ENCODE data around the gene SPATA19. TPM values are rescaled to one million over a fixed set of nuclear protein-coding genes. Genes with fewer than 3 reads are reported as not detected.

Gene SPATA19
- total RNA-seq, 4 donors from 2014 or later = not detected

DNA sequence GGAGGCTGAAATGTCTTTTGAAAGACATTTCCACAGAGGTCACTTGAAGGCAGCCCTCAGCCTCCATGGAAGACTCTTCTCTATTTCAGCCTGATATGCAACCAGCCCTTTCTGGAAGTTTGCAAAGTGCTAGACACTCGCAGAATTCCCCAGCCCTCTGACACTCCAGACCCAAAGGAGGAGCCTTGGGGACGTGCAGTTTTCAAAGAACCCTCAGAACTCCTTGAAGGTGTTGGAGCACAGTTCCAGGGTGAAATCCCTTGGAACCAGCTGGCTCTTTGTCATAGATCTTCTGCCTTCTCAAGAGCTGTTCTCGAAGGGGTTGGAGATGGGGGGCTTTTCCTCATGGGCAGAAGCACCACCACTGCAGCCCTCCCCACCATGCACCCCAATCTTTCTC, 19.6 kb downstream of the SPATA19 start:
- TF ChIP-seq, protein P1, sequence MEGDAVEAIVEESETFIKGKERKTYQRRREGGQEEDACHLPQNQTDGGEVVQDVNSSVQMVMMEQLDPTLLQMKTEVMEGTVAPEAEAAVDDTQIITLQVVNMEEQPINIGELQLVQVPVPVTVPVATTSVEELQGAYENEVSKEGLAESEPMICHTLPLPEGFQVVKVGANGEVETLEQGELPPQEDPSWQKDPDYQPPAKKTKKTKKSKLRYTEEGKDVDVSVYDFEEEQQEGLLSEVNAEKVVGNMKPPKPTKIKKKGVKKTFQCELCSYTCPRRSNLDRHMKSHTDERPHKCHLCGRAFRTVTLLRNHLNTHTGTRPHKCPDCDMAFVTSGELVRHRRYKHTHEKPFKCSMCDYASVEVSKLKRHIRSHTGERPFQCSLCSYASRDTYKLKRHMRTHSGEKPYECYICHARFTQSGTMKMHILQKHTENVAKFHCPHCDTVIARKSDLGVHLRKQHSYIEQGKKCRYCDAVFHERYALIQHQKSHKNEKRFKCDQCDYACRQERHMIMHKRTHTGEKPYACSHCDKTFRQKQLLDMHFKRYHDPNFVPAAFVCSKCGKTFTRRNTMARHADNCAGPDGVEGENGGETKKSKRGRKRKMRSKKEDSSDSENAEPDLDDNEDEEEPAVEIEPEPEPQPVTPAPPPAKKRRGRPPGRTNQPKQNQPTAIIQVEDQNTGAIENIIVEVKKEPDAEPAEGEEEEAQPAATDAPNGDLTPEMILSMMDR (IDR thresholded peaks at IDR 0.05) = no peak
- no peak for TF ChIP-seq POLR2A (IDR thresholded peaks at IDR 0.05)
- Histone ChIP-seq H3K4me3 (no peak overlapping the region), H3K36me3 (no peaks in the 10 kb centered on the region), H3K27ac (no peak overlapping the region), H3K9me3 (no peaks in the 10 kb centered on the region), H3K4me1 (no peaks in the 10 kb centered on the region), H3K27me3 (no peaks in the 10 kb centered on the region)
- DNase-seq = no peak

DNA sequence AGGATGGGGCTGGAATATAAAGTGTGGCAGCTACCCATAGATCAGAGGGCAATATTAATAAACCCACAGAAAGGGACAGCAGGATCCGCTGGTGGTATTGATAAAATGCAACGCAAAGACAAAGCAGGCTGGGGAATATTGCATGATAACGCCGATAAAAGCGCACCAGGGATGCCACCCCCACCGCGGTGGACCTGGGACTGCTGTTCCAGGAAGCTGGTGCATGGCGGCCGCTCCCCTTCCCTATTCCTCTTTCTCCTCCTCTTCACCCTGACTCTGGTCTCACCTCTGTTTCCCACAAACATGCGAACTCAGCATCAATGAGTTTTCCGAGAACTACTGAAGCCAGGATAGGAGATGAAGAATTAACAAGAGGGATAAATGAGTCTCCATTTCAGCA, 20.2 kb downstream of the SPATA19 start:
- no peak for TF ChIP-seq POLR2A (IDR thresholded peaks at IDR 0.05)
- TF ChIP-seq, protein P1 (IDR thresholded peaks at IDR 0.05) = no peak
- Histone ChIP-seq H3K4me1 (no peaks in the 10 kb centered on the region), H3K4me3 (no peak overlapping the region), H3K27me3 (no peaks in the 10 kb centered on the region), H3K27ac (no peak overlapping the region), H3K9me3 (no peaks in the 10 kb centered on the region), H3K36me3 (no peaks in the 10 kb centered on the region)
- DNase-seq = no peak

DNA sequence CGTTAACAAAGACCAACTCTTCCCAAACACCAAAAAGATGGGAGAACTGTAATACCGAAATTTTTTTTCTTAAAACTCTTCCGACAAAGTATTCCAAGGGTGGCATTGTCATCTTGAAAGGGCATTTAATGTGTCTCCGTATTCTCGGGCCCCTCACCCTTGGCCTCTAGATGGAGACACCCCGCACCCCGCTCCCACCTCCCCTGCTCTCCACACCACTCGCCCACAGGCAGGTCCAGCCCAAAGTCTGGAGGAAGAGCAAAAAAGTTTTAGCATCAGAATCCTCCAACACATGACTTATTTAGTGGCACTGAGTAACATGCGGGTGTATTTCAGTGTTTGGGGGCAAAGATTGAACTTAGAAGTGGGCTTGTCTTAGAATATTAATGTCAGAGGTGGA, 20.7 kb downstream of the SPATA19 start:
- no peaks in the 10 kb centered on the region for H3K4me1 ChIP-seq
- no peaks in the 10 kb centered on the region for H3K9me3 ChIP-seq
- no peak for DNase-seq
- no peaks in the 10 kb centered on the region for H3K27me3 ChIP-seq
- no peak overlapping the region for H3K27ac ChIP-seq
- TF ChIP-seq, protein P1 (IDR thresholded peaks at IDR 0.05) = no peak
- TF ChIP-seq POLR2A (IDR thresholded peaks at IDR 0.05) = no peak
- no peak overlapping the region for H3K4me3 ChIP-seq
- H3K36me3 ChIP-seq = no peaks in the 10 kb centered on the region

DNA sequence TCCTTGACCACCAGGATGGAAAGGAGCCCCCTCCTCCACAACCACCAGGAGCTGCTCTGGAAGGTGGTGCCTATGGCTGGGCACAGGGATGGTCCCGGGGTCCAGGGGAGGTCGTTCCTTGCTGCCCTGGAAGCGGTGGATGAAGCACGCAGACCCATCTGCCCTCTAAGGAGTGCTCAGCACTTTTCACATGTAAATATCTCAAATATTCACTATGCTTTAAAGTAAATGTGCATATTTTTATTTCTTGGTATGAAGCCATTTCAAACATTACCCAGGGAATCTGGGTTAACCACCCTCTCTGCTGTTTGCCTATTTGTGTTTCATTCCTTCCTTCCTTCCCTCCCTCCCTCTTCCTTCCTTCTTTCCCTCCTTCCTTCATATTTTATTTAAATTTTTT, 21.7 kb downstream of the SPATA19 start:
- no peak overlapping the region for H3K27ac ChIP-seq
- H3K36me3 ChIP-seq = no peaks in the 10 kb centered on the region
- H3K4me3 ChIP-seq = no peak overlapping the region
- DNase-seq = no peak
- H3K9me3 ChIP-seq = no peaks in the 10 kb centered on the region
- no peaks in the 10 kb centered on the region for H3K27me3 ChIP-seq
- H3K4me1 ChIP-seq = no peaks in the 10 kb centered on the region
- TF ChIP-seq, protein P1 (IDR thresholded peaks at IDR 0.05) = no peak
- TF ChIP-seq POLR2A (IDR thresholded peaks at IDR 0.05) = no peak

DNA sequence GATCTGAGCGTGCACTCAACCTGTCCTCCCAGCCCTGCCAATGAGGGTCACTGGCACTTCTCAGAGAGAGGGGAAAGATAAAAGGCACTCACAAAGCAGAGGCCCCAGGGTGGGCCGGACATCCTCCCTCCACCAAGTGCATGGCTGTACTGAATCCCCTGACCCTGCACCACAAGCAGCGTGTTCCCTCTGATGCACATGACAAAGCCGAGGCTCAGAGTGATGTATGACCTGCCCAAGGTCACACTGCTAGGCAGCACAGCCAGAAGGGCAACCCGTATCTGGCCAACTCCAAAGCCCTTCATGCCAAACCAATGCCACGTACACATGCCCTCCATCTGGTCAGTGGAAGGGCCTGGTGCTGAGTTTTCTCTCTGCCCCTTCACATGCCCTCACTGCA, 22.1 kb downstream of the SPATA19 start:
- H3K36me3 ChIP-seq = no peaks in the 10 kb centered on the region
- no peaks in the 10 kb centered on the region for H3K4me1 ChIP-seq
- H3K9me3 ChIP-seq = no peaks in the 10 kb centered on the region
- H3K27me3 ChIP-seq = no peaks in the 10 kb centered on the region
- no peak overlapping the region for H3K27ac ChIP-seq
- TF ChIP-seq POLR2A (IDR thresholded peaks at IDR 0.05) = no peak
- TF ChIP-seq, protein P1 (IDR thresholded peaks at IDR 0.05) = no peak
- no peak for DNase-seq
- no peak overlapping the region for H3K4me3 ChIP-seq

DNA sequence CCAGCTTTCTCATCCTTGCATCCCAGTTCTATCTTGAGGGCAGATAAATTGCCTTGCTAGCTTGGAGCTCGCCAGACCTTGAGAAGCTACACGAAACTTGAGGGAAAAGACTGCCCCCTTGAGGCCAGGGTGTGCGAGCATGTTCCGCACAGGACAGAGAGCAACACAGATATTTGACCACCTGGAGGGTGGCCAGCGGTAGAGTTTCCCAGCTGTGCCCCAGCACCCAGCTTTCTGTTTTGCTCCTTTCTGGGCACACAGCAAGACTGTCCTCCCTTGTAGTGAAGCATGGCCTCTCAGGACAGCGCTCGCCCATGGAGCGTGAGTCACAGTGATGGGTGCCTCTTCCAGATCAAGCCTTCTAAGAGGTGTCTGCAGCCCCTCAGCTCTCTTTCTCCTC, 23.5 kb downstream of the SPATA19 start:
- DNase-seq = no peak
- H3K4me1 ChIP-seq = no peaks in the 10 kb centered on the region
- TF ChIP-seq, protein P1 (IDR thresholded peaks at IDR 0.05) = peak in 4 of 6 experiments; percentile 27 to 57 (median 44)
- TF ChIP-seq POLR2A (IDR thresholded peaks at IDR 0.05) = no peak
- H3K36me3 ChIP-seq = no peaks in the 10 kb centered on the region
- H3K27me3 ChIP-seq = no peaks in the 10 kb centered on the region
- H3K4me3 ChIP-seq = no peak overlapping the region
- H3K9me3 ChIP-seq = no peaks in the 10 kb centered on the region
- no peak overlapping the region for H3K27ac ChIP-seq

All from Peyer's patch (tissue), 4 donors.